ENCODE results near the gene CTTNBP2. TPM values are rescaled to one million over a fixed set of nuclear protein-coding genes. Genes with fewer than 3 reads are reported as not detected.

Gene CTTNBP2
- total and polyA plus RNA-seq, 10 of the 15 experiments (the other 5 are each of a cell fraction or from before 2014, with no cell fraction given): 0.04 to 0.43 TPM; not detected in 8

GRCh38 chr7:117791877-117792780 lies 81.1 kb downstream of the CTTNBP2 start (continued):
- TF ChIP-seq, protein P1, sequence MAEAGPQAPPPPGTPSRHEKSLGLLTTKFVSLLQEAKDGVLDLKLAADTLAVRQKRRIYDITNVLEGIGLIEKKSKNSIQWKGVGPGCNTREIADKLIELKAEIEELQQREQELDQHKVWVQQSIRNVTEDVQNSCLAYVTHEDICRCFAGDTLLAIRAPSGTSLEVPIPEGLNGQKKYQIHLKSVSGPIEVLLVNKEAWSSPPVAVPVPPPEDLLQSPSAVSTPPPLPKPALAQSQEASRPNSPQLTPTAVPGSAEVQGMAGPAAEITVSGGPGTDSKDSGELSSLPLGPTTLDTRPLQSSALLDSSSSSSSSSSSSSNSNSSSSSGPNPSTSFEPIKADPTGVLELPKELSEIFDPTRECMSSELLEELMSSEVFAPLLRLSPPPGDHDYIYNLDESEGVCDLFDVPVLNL (IDR thresholded peaks at IDR 0.05; ENCODE audit: low read depth, low read length): no peak
- no peak for TF ChIP-seq HDGF (IDR thresholded peaks at IDR 0.05)
- TF ChIP-seq RAD21 (IDR thresholded peaks at IDR 0.05; ENCODE audit: insufficient read depth, low read depth, low read length): peak; percentile 30; the same call in 1 of the 2 replicates
- TF ChIP-seq ZZZ3 (IDR thresholded peaks at IDR 0.05; ENCODE audit: control insufficient read depth, insufficient read length, low read depth): no peak
- no peak for TF ChIP-seq JUND (IDR thresholded peaks at IDR 0.05; ENCODE audit: low read depth, low read length)
- no peak for TF ChIP-seq RELA (IDR thresholded peaks at IDR 0.05; ENCODE audit: borderline replicate concordance, partially characterized antibody)
- TF ChIP-seq RAD51 (IDR thresholded peaks at IDR 0.05): no peak
- no peak for TF ChIP-seq ZNF24 (IDR thresholded peaks at IDR 0.05)
- TF ChIP-seq TCF7 (IDR thresholded peaks at IDR 0.05; ENCODE audit: borderline replicate concordance): peak; percentile 75; the same call in 1 of the 2 replicates
- TF ChIP-seq LARP7 (IDR thresholded peaks at IDR 0.05): no peak; the same call in 1 of the 2 replicates
- TF ChIP-seq, protein P2, sequence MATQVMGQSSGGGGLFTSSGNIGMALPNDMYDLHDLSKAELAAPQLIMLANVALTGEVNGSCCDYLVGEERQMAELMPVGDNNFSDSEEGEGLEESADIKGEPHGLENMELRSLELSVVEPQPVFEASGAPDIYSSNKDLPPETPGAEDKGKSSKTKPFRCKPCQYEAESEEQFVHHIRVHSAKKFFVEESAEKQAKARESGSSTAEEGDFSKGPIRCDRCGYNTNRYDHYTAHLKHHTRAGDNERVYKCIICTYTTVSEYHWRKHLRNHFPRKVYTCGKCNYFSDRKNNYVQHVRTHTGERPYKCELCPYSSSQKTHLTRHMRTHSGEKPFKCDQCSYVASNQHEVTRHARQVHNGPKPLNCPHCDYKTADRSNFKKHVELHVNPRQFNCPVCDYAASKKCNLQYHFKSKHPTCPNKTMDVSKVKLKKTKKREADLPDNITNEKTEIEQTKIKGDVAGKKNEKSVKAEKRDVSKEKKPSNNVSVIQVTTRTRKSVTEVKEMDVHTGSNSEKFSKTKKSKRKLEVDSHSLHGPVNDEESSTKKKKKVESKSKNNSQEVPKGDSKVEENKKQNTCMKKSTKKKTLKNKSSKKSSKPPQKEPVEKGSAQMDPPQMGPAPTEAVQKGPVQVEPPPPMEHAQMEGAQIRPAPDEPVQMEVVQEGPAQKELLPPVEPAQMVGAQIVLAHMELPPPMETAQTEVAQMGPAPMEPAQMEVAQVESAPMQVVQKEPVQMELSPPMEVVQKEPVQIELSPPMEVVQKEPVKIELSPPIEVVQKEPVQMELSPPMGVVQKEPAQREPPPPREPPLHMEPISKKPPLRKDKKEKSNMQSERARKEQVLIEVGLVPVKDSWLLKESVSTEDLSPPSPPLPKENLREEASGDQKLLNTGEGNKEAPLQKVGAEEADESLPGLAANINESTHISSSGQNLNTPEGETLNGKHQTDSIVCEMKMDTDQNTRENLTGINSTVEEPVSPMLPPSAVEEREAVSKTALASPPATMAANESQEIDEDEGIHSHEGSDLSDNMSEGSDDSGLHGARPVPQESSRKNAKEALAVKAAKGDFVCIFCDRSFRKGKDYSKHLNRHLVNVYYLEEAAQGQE (IDR thresholded peaks at IDR 0.05; ENCODE audit: low read depth, low read length): no peak
- no peak for TF ChIP-seq MXI1 (IDR thresholded peaks at IDR 0.05; ENCODE audit: low read depth, low read length)
- no peak for TF ChIP-seq POLR2AphosphoS2 (IDR thresholded peaks at IDR 0.05; ENCODE audit: low read depth, low read length)
- TF ChIP-seq NFIC (IDR thresholded peaks at IDR 0.05; ENCODE audit: low read depth, low read length): peak; percentile 60; the same call in 1 of the 2 replicates
- TF ChIP-seq RBBP5 (conservative IDR thresholded peaks at IDR 0.05): no peak
- no peak for TF ChIP-seq PAX8 (IDR thresholded peaks at IDR 0.05)
- TF ChIP-seq HDAC2 (IDR thresholded peaks at IDR 0.05): no peak
- TF ChIP-seq ZBTB33 (IDR thresholded peaks at IDR 0.05): no peak
- TF ChIP-seq ZSCAN29 (IDR thresholded peaks at IDR 0.05): no peak
- TF ChIP-seq SP1 (IDR thresholded peaks at IDR 0.05; ENCODE audit: low read depth, low read length): no peak
- no peak for TF ChIP-seq CREB1 (IDR thresholded peaks at IDR 0.05; ENCODE audit: low read depth)
- TF ChIP-seq, protein P3, sequence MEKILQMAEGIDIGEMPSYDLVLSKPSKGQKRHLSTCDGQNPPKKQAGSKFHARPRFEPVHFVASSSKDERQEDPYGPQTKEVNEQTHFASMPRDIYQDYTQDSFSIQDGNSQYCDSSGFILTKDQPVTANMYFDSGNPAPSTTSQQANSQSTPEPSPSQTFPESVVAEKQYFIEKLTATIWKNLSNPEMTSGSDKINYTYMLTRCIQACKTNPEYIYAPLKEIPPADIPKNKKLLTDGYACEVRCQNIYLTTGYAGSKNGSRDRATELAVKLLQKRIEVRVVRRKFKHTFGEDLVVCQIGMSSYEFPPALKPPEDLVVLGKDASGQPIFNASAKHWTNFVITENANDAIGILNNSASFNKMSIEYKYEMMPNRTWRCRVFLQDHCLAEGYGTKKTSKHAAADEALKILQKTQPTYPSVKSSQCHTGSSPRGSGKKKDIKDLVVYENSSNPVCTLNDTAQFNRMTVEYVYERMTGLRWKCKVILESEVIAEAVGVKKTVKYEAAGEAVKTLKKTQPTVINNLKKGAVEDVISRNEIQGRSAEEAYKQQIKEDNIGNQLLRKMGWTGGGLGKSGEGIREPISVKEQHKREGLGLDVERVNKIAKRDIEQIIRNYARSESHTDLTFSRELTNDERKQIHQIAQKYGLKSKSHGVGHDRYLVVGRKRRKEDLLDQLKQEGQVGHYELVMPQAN (conservative IDR thresholded peaks at IDR 0.05): no peak
- no peak for TF ChIP-seq EZH2 (IDR thresholded peaks at IDR 0.05; ENCODE audit: borderline replicate concordance, control insufficient read depth, low read depth, low read length)
